HG03103 (cell line): Measurements from ENCODE around the gene PSMB2.

Experiments used
- ATAC-seq: cut with Tn5 transposase; IDR thresholded peaks from one replicate; pipeline ENCODE4 v1.9.1; 2021; ENCODE audit warnings: low read depth; ENCODE audit not compliant: unreplicated experiment

The PSMB2 gene

DNA sequence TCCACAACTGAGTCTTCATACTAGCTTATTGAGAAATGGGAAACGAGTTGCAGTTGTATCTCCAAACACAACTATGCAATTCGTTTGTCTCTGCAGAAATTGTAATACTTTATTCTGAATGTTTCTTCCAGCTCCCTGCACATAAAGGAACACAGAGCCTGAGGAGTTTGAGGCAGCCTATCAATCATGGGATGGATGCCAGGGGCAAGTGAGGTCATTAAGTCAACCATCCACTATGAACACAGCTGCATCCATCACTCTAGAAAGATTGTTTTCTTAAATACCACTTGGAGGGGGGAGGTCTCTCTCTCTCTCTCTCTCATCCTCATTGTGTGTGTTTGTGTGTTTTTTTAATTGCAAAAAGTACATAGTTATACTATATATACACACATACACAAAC is 2.9 kb upstream of the PSMB2 start:
- ATAC-seq: no peak

DNA sequence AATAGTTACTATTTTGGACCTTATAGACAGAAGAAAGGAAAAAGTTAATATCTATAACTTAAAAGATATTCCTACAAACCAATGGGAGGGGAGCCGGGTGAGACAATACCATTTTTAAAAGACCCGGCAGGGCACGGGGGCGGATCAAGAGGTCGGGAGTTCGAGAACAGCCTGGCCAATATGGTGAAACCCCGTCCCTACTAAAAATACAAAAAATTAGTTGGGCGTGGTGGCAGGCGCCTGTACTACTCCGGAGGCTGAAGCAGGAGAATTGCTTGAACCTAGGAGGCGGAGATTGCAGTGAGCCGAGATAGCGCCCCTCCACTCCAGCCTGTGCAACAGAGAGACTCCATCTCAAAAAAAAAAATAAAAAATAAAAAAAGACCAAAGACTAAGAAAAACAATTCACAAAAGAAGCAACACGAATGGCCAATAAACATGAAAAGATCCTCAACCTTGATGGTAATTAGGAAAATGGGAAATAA is 1.2 kb upstream of the PSMB2 start:
- ATAC-seq: no peak

DNA sequence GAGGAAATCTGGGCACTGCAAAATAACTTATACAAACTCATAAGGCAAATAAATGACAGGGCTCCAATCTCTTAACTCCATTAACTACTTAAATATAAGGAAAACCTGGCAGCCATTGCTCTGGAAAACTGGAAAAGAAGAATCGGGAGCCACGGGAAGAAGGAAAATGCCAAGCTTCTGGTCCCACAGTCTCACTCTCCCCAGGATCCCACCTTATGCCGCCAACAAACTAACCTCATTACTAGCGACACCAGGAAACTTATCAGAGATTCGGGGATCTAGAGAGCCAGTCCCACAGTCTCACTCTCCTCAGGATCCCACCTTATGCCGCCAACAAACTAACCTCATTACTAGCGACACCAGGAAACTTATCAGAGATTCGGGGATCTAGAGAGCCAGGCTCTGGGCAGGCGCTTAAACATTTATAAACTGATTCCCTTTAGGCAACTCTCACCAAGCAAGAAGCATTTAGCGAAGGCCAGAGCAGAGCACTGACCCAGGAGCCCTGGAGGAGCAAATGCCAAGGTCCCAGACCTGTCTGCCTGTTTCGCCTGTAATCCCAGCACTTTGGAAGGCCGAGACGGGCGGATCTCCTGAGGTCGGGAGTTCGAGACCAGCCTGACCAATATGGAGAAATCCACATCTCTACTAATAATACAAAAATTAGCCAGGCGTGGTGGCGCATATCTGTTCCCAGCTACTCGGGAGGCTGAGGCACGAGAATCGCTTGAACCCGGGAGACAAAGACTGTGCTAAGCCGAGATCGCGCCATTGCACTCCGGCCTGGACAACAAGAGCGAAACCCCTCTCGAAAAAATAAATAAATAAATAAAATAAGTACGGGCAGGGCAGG is 720 bp downstream of the PSMB2 start:
- no peak for ATAC-seq

DNA sequence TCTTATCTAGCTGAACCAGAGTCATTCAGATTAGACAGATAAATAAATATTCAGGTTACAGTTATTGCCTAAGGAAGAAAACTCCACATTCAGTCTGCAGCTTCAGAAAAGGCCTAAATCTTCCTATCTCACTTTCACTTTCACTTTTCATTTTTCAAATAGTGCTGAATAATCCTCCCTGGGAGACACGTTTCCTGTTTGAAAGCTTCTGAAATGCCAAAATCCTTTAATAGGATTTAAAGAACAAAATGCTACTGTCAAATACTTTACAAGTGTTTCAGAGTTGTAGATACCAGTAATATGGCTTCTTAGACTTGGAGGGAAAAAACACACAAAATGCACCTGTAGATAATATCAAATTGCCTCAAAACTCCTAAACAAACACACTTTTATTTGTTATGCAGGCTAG is 3.9 kb downstream of the PSMB2 start:
- ATAC-seq: no peak

DNA sequence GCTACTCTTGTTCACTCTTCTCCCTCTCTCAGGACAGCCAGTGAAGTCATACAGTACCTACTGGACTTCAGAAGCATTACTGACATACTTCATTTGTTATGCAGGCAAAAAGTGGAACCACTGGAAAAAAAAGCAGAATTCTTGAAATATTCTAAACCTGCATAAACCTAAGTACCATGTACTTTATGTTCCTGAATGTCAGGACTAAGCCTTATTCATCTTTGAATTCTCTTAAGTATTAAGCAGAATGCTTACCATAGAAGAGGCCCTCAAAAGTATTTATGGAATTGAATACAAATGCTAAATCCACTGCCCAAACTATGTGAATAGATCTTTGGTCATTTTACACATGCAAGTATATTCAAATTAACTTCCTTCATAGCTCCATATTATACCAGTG is 7.8 kb downstream of the PSMB2 start:
- ATAC-seq: no peak

DNA sequence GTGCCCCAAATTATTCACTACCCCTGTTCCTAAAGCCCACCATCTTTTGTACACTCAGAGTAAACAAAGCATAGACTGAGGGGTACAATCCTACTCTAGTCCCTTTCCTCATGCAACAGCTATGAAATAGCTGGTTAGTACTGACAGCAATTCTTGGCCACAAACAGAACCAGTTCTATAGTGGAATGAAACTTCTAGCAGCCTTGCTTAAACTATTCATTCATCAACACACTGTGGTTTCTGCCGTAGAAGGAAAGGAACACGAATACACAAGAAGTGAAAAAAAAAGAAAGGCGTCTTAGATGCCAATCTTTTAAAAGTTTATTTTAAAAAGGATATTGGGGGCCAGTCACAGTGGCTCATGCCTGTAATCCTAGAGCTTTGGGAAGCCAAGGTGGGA is 9.9 kb downstream of the PSMB2 start:
- no peak for ATAC-seq

DNA sequence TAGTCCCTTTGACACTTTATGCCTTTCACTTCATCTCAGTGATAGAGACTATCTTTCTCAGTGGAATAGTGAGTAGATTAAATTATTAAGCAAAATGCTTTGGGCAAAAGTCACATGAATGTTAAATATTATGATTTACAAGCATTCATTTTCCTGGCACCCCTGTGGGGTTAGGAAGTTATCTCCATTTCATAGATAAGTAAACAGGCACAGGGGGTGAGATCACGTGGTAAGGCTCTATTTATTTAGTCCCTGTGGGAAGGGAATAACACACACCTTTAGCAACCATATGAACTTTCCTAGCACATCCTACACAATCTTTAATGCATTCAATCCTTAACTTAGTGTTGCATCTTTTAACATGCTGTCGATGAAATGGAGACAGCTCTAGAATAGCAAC is 12.3 kb downstream of the PSMB2 start:
- no peak for ATAC-seq

DNA sequence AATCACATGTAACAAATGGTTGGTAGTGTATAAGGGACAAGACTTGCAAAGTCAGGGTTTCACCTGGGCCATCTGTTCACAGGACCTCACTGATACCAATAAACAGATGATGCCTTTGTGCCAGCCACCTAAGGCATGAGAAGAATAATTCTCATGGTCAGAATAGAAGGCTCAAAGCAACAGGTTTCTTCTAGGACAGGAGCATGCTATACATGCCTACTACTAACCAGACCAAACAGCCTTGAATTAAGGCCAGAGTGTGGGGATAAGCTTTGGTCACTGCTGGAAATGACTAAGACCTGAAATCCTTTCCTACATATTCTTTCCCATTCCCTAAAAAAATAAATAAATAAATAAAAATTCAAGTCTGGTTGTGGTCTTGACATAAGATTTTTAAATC is 17.5 kb downstream of the PSMB2 start:
- ATAC-seq: no peak

DNA sequence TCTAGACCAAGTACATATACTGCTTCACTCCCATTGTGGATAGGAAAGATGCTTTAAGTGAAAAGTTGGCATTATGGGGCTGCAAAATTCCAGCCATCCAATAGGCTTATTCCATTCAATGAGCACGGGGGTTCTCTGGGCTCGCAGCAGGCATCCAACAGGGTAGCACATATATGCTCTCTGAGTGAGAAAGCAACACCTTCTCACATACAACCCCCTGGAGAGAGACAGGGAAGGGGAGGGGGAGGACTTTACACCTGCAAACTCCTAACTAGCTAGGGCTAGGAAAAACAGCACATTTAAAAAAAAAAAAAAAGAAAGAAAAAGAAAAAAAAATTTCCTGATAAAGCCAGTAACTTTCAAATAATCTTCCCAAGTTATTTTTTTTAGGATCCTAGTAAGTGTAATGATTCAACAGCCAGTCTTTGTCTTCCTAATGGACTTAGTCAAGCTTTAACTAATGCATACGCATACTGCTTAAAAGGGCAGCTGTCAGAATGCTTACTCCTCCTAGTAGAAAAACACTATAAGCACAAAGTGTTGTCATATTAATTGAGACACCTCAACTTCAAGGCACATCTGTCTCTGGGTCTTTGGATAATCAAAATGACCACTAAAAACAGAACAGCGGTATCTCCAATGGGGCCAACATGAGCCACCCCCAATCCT is 18.7 kb downstream of the PSMB2 start:
- ATAC-seq: no peak

DNA sequence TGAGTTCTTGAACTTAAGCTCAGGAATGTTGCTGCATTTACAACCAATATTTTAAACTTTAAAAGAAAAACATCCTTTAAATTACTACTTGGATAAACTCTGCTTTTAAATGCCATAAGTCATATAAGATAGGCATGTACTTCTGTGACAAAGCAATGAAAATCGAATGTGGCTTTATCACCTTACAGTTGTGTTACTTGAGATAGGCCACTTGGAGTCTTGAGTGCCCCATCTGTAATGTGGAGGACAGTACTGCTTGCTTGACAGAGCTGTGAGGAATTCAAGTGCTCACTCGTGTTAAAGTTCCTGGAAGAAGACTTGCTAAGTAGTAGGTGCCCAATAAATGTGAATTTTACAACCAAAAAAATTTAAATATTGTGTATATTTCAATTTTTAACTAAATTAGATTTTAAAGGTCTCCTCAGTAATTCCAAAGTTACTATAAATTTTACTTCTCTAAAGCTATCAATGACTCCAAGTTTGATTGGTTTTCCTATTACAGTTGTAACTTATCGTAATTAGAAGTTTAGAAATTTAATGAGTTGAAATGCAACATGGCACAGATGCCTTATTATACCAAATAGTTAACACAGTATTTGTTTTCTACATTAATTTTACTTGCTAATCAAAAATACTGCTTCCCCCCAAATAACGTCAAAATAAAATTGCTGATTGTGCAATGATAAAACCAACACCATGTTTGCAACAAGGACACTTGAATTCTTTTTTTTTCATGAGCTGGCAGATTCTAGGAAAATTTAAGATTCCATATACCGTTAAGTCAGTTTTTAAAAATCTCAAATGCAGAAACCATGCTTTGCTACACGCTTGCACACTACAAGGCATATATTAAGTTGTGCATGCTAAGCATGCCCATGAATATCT is 21.8 kb downstream of the PSMB2 start:
- ATAC-seq: no peak

DNA sequence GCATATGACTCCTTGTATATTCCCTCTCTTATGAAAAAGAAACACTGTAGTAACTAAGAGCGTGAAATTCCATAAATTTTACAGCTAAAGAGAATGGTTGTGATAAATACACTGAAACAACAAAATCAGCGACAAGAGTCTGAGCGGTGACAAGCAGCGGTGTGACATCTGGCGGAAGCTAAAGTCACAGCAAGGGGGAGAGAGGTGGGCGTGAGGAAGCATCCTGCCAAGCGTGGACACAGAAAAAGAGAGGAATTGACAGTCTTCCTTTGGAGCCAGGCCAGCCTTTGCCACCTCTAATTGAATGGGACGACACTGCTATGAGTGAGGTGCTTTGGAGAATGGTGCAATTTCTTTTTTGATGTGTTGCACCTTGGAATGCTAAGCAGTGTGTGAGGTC is 25.9 kb downstream of the PSMB2 start:
- no peak for ATAC-seq

DNA sequence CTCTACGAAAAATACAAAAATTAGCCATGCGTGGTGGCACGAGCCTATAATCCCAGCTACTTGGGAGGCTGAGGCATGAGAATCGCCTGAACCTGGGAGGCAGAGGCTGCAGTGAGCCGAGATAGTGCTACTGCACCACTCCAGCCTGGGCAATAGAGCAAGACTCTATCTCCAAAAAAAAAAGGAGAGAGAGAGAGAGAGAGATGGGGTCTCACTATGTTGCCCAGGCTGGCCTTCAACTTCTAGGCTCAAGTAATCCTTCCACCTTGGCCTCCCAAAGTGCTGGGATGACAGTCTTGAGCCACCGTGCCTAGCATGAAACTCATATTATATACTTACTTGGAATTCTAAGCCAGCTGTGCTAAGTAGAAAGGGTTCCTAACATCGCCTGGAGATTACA is 29.7 kb downstream of the PSMB2 start:
- no peak for ATAC-seq

DNA sequence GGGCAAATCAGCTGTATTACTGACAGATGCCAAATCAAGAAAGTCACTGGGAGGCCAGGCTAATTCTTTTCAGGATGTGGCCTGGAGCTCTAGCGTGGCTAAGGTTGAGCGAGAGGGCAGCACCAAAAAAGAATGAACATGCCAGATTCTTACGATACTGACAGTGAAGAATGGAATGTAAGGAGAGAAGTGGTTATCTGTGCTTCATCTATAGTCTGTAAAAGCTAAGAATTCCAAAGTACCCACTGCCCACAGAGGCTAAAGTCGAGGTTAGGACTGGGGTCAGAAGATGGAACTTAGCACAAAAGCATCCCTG is 35.5 kb downstream of the PSMB2 start:
- no peak for ATAC-seq

DNA sequence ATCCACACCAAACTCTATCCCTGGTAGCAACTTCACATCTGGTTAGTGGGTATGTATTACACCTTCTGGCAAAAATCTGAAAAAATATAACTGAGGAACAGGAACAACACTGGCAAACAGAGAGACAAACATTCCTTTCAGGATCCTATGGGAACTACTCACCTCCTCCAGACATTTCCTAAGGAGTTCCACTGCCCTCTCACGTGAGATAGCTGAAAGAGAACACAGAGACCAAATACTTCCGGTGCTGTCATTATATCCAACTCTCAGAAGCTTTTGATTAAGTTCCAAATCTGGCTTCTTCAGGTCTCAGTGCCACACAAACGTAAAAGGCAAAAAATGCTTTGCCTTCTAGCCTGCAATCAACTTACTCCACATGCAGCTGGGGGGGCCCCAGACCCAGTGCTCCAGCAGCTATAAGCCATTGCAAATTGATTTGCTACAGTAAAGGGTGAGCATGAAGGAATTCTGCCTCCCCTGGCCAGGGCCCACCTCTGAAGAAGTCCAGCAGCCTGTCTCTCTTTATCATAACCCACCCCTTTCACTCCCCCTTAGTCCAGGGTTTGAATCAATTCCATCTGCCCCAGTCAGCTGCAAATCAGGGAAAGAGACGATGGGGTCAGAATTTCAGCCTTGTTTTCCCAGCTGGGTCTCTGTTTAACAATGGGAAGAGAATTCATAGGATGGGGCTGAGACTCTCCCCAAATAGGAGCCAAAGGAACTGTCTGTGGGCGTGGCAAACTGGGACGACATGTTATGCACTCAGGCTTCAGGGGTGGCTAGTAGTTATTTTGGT is 36.1 kb downstream of the PSMB2 start:
- ATAC-seq: no peak

DNA sequence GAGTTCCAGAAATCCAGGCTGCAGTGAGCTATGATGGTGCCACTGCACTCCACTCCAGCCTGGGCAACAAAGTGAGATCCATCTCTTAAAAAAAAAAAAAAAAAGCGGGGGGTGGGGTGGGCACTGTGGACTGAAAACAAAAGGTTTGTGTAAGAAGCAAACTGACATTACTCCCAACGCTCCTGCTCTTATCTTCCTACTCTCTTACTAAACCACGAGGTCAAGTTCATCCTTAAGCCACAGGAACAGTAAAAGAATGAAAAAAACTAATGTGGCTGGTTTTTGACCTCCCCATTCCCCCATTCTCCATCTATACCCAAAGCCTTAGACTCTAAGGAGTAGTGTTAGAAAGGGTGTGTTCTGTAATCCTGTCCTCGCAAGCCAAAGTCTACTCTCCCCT is 37.4 kb downstream of the PSMB2 start:
- ATAC-seq: no peak

DNA sequence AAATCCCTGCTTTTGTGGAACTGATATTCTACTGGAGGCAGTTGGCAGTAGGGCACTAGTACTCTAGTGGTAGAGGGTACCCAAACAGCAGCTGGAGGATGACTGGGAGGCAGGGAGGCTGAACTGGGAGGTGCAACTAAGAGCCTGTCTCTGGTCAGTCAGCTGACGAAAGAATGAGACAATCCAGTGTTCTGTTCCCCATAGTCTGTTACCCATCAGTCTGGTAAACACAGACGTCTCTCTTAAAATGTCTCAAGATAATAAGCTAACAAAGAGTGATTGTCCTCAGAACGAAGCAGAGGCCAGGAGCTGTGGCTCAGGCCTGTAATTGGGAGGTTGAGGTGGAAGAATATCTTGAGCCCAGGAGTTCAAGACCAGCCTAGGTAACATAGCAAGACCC is 37.9 kb downstream of the PSMB2 start:
- no peak for ATAC-seq

DNA sequence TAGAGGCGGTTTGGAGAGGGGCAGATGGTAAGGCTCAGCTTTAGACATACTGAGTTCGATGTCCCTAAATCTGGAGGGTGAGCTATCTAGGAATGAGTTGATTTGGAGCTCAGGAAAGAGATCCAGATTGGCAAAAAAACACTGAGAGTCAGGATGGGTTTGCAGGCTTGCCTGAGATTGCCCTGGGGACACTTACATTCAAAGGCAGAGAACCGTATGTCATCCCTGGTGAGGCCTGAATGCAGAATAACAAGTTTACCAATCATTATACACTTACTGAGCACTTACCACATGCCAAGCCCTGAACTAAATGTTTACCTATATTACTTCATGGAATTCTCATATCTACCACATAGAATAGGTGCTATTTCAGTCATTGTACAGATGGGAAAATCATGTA is 40.7 kb downstream of the PSMB2 start:
- no peak for ATAC-seq

DNA sequence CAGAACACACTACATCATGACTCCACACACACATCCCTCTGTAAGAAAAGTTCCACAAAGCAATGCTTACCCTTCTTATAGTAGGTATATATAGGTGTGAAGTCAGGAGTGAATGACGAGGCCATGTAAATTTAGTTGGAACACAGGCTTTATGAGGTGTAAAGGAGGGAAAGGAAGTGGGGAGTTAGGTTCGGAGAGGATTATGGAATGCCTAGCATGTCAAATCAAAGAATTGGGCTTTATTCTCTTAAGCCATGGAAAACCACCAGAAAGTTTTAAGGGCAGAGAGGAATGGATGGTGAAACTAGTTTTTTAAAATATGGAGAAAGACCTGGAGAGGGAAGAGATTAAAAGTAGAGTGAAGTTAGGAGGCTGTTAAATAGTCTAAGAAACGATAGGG is 41.9 kb downstream of the PSMB2 start:
- ATAC-seq: no peak

DNA sequence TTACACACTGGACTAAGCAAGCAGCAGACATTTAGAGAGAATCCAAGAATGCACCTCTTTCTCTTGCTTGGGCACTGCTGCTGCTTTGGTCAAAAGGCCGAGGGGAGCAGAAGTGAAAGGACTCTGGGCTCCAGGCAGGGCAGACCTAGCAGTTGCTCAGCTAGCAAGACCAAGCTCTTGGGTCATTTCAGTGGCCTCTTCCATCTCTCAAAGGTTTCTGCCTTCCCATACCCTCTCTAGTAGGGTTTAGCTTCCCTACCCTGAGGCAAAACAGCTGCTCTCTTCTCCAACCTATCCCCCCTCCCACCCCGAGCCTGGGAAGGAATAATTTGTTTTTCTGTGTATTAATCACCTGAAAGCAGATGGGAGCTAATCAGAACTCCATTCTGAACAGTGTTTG is 42.4 kb downstream of the PSMB2 start:
- no peak for ATAC-seq

DNA sequence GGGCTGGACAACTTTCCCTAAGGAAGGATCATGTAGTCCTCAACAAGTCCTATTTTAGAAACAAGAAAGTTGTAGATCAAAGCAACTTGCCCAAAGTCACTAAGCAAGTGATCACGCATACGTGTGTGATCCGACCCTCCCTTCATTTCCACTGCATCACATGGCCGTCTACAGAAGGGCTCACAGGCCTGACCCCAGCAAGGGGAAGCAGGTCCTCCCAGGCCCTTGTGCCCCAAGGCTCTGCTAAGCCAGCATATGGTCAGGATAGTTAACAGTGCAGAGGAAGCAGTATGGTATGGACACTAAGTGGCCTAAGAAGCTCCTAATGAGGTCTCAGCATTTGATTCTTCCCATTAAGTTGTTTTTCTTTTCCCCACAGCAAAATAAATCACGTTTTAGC is 43.5 kb downstream of the PSMB2 start:
- no peak for ATAC-seq

DNA sequence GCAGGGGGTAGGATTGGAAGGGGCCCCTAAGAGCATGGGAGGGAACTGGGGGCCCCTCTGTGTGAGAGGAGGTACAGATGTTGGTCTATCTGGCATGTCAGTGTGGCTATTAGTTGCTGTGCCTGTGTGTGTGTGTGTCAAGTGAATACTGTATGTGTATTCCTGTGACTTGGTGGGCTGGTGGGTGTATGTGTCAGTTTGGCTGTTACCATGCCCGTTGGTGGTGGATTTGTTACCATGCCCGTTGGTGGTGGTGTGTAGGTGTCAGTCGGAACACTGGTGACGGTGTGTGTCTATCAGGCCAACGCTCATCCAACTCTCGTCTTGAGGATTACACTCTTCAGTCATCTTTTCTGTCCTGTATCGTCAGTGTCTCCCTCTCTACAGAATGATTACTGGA is 45.6 kb downstream of the PSMB2 start:
- no peak for ATAC-seq
